GM18951 (cell line): Measurements from ENCODE around the gene NLRC5.
"Not testable (repeated sequence)": the region's sequence is repeated elsewhere in the genome, so short reads cannot be mapped to it uniquely, and the experiment has no call there.

Source experiments
- POLR2A ChIP-seq: IDR thresholded peaks from 4 replicates; pipeline ENCODE4 v1.6.1; 2011; ENCODE audit warnings: mild to moderate bottlenecking; ENCODE audit not compliant: insufficient read length, insufficient read depth; ENCODE audit errors: extremely low read depth
- in situ Hi-C: fragments of 300-500 bp; cut with MboI; formaldehyde crosslinking; loops from one replicate; pipeline ENCODE4 v1.12.0; 2022; ENCODE audit warnings: low sequenced_read_pairs, mixed read lengths, inconsistent platforms; ENCODE audit not compliant: unreplicated experiment

NLRC5 gene

DNA sequence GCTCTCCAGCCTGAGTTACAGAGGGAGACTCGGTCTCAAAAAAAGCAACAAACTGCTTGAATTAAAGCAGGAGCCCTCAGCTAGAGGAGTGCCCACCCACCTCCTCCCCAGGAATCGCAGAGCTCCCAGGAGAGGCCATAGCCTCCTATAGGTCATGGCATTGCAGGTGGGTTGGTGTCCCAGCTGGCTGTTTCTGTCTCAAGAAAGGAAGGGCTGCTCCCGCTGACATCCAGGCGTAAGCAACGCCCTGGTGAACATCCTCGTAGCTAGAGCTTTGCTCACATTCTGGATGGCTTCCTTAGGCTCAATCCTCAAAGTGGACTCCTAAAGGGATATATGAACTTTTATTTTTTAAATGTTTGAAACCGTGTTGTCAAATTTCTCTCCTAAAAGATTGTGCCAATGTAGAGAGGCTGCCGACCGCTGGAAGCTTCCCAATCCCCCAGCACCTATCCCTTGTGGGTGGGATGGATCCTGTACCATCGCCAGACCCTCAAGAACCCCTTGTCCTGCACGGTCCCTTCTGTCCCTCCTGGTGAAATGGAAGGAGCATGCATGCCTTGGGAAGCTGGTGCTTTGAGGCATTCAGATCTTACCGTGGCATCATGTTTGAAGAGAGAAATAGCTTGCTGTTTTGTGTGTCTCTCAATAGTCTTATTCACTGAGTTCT lies 5.9 kb downstream of the NLRC5 start:
- in situ Hi-C loops, result no loop called here
- no peak for TF ChIP-seq POLR2A

- in situ Hi-C loops, result no loop called here
- no peak for TF ChIP-seq POLR2A
These were observed 7.9 kb downstream of the NLRC5 start for GRCh38 chr16:56997264-56997663.

GRCh38 chr16:56997931-56998330 lies 8.6 kb downstream of the NLRC5 start:
- no peak for TF ChIP-seq POLR2A
- in situ Hi-C loops, result no loop called here

- in situ Hi-C loops, result no loop called here
- TF ChIP-seq POLR2A, result no peak
These were observed 9.0 kb downstream of the NLRC5 start for GRCh38 chr16:56998352-56998751.

DNA sequence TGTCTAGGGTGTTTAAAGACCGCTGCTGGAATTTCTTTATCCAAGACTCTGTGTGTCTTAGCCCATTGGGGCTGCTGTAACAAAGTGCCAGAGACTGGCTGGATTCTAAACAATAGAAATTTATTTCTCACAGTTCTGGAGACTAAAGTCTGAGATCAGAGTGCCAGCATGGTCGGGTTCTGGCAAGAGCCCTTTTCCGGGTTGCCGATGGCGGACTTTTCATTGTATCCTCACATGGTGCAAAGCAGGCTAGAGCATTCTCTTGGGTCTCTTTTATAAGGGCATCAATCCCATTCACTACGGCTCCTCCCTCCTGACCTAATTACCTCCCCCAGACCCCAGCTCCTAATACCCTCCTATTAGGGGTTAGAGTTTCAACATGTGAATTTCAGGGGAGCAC lies 9.5 kb downstream of the NLRC5 start:
- no peak for TF ChIP-seq POLR2A
- in situ Hi-C loops, result no loop called here

DNA sequence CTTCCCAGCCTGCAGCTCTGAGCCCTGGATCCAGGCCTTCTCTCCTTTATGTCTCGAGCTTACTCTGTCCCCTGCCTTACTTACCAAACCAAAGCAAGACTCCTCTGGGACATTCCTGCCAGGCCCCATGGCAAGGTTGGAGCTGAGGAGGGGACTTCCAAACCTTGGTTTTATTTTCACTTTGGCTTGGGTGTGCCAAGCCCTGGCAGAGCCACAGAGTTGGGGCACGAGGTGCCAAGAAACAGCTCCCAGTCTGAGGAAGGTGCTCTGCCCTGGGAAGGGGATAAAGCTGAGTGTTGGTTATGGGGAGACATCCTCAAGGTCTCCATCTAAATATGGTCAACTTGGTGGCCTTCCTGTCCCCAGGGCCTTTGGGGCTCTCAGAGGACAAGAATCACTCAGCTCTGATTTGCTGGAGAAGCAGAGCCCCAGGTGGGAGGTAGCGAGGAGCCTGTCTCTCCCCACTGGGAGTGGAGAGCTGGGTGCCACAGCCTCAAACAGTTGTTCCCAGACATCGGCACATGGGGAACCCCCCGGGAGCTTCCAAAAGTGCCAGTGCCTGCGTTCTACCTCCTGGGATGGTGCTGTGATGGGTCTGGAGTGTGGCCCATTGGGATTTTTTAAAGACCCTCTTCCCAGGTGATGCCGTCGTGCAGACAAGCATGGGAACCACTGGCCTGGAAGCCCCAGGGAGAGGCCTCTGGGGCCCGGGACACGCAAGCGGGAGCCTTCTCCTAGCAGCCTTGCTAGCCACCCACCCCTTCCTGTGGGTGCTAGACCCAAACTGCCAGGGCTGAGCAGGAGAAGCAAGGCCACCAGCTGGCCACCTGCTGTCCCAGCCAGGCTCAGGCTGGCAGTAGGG lies 10.3 kb downstream of the NLRC5 start:
- in situ Hi-C loops, result no loop called here
- no peak for TF ChIP-seq POLR2A

GRCh38 chr16:57000271-57001025 lies 11.1 kb downstream of the NLRC5 start:
- in situ Hi-C loops, result no loop called here
- TF ChIP-seq POLR2A, result peak; percentile 11

- in situ Hi-C loops, result no loop called here
- TF ChIP-seq POLR2A, result no peak
These were observed 11.8 kb downstream of the NLRC5 start for GRCh38 chr16:57001026-57001679.

- in situ Hi-C loops, result no loop called here
- TF ChIP-seq POLR2A, result no peak
These were observed 14.4 kb downstream of the NLRC5 start for GRCh38 chr16:57003439-57004386.

DNA sequence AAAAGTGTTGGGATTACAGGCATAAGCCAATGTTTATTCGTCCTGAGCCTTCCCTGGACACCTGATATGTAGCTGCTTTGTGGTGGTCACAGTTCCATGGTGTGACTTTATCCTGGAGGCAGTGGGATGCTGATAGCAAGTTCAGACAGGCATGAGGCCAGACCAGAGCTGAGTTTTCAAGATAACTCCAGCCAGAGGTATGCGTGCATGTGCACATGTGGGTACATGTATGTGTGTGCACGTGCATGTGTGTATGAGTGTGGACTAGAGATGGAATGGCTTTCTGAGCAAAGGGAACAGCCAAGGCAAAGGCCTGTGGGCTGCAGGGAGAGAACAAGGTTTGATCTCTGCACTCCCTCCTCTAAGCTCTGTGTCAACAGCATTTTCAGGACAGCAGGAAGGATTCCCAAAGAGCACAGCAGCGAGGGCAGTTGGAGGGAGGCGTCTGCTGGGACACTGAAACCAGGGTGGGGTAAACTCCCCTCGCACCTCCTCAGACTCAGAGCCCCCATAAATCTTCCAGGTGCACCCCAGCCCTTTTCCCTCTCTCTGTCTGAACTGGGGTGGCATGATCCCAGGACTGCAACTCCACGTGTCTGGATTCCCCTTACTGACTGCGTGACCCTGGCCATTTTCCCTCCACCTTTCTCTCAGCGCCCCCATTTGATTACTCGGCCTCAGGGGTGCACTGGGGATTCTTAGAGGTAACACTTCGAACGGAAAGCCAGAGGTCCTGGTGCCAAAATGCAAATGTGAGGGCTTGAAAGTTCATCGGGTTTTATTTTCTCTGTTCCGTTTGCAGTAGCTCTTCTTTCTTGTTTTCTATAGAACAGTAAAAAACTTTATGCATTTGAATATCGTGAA lies 15.3 kb downstream of the NLRC5 start:
- no peak for TF ChIP-seq POLR2A

GRCh38 chr16:57005597-57005996 lies 16.2 kb downstream of the NLRC5 start:
- in situ Hi-C loops, result not testable (repeated sequence)

More for the DNA sequence above, 15.3 kb downstream of the NLRC5 start:
- in situ Hi-C loops, result no loop called here
